Measurements from ENCODE around the gene LTK.

GRCh38 chr15:41562784-41563198, 49.2 kb upstream of the LTK start:
- TF ChIP-seq, protein P1, sequence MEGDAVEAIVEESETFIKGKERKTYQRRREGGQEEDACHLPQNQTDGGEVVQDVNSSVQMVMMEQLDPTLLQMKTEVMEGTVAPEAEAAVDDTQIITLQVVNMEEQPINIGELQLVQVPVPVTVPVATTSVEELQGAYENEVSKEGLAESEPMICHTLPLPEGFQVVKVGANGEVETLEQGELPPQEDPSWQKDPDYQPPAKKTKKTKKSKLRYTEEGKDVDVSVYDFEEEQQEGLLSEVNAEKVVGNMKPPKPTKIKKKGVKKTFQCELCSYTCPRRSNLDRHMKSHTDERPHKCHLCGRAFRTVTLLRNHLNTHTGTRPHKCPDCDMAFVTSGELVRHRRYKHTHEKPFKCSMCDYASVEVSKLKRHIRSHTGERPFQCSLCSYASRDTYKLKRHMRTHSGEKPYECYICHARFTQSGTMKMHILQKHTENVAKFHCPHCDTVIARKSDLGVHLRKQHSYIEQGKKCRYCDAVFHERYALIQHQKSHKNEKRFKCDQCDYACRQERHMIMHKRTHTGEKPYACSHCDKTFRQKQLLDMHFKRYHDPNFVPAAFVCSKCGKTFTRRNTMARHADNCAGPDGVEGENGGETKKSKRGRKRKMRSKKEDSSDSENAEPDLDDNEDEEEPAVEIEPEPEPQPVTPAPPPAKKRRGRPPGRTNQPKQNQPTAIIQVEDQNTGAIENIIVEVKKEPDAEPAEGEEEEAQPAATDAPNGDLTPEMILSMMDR (IDR thresholded peaks at IDR 0.05): no peak
- no peak for TF ChIP-seq EZH2 (IDR thresholded peaks at IDR 0.05)
- no peak for TF ChIP-seq EZH2phosphoT487 (IDR thresholded peaks at IDR 0.05)
